ENCODE data around the gene LAD1. TPM values are rescaled to one million over a fixed set of nuclear protein-coding genes. Genes with fewer than 3 reads are reported as not detected.

LAD1 gene
- total RNA-seq, 4 donors from 2014 or later = 0.26 to 4.8 (median 0.29) TPM; not detected in 1

- DNase-seq = no peak
- no peak overlapping the region for H3K27ac ChIP-seq
- no peaks in the 10 kb centered on the region for H3K36me3 ChIP-seq
- H3K9me3 ChIP-seq = no peaks in the 10 kb centered on the region
- no peak overlapping the region for H3K4me3 ChIP-seq
- H3K4me1 ChIP-seq = no peaks in the 10 kb centered on the region
- TF ChIP-seq POLR2A (IDR thresholded peaks at IDR 0.05) = no peak
- TF ChIP-seq, protein P1, sequence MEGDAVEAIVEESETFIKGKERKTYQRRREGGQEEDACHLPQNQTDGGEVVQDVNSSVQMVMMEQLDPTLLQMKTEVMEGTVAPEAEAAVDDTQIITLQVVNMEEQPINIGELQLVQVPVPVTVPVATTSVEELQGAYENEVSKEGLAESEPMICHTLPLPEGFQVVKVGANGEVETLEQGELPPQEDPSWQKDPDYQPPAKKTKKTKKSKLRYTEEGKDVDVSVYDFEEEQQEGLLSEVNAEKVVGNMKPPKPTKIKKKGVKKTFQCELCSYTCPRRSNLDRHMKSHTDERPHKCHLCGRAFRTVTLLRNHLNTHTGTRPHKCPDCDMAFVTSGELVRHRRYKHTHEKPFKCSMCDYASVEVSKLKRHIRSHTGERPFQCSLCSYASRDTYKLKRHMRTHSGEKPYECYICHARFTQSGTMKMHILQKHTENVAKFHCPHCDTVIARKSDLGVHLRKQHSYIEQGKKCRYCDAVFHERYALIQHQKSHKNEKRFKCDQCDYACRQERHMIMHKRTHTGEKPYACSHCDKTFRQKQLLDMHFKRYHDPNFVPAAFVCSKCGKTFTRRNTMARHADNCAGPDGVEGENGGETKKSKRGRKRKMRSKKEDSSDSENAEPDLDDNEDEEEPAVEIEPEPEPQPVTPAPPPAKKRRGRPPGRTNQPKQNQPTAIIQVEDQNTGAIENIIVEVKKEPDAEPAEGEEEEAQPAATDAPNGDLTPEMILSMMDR (IDR thresholded peaks at IDR 0.05) = no peak
- intact Hi-C loops (cut with DNase I; ENCODE audit: low total_unique reads) = no loop called here
- H3K27me3 ChIP-seq = no peaks in the 10 kb centered on the region
These were observed 5.8 kb upstream of the LAD1 start for GRCh38 chr1:201404722-201405483.

DNA sequence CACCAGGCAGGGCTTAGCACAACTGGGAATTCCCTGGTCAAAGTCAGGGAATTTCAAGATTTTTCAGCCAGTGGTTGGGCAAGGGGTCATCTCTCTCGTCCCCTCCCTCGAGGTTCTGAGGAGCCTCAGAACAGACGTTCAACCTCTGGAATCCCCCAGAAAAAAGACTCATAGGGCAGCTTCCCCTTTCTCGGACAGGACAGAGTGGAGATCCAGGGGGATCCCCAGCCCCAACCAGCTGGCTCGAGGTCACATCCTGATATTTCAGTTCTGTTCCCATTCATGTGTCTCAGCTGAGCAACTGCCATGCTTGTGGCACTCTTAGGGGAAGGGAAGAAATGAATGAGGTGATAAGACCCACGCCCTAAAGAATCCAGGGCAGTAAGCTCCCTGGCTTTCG lies 4.9 kb upstream of the LAD1 start:
- Histone ChIP-seq H3K9me3 (no peaks in the 10 kb centered on the region), H3K4me3 (no peak overlapping the region), H3K27ac (no peak overlapping the region), H3K27me3 (peaks cover 0 to under 1% of the 10 kb centered on the region in 2 donors), H3K36me3 (no peaks in the 10 kb centered on the region), H3K4me1 (no peaks in the 10 kb centered on the region)
- intact Hi-C loops (cut with DNase I; ENCODE audit: low total_unique reads) = no loop called here
- TF ChIP-seq, protein P1 (IDR thresholded peaks at IDR 0.05) = no peak
- TF ChIP-seq POLR2A (IDR thresholded peaks at IDR 0.05) = no peak
- no peak for DNase-seq

GRCh38 chr1:201403359-201403758 lies 4.2 kb upstream of the LAD1 start:
- intact Hi-C loops (cut with DNase I; ENCODE audit: low total_unique reads) = no loop called here
- H3K4me1 ChIP-seq = no peaks in the 10 kb centered on the region
- no peaks in the 10 kb centered on the region for H3K36me3 ChIP-seq
- TF ChIP-seq, protein P1 (IDR thresholded peaks at IDR 0.05) = no peak
- TF ChIP-seq POLR2A (IDR thresholded peaks at IDR 0.05) = no peak
- H3K27me3 ChIP-seq = peaks cover 0 to 6% of the 10 kb centered on the region in 2 donors
- DNase-seq = no peak
- H3K27ac ChIP-seq = no peak overlapping the region
- no peaks in the 10 kb centered on the region for H3K9me3 ChIP-seq
- H3K4me3 ChIP-seq = no peak overlapping the region

DNA sequence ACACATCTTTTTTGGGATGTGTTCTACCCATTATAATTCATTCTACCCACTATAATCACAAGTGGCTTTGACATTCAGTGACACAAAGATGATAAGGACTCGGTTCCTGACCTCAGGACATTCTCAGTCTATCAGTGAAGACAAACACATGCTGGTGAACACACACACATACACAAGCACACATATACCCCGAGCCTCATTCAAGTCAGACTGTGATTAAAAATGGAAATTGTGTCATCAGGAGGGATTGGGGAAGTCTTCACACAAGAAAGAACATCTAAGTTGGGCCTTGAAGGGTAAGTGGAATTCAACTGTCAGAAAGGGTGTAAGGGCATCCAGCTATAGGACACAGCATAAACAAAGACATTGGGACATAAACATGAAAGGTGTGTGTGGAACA lies 2.6 kb upstream of the LAD1 start:
- no peaks in the 10 kb centered on the region for H3K36me3 ChIP-seq
- DNase-seq = no peak
- H3K27ac ChIP-seq = no peak overlapping the region
- no peaks in the 10 kb centered on the region for H3K9me3 ChIP-seq
- H3K27me3 ChIP-seq = peaks cover 0 to 6% of the 10 kb centered on the region in 2 donors
- TF ChIP-seq POLR2A (IDR thresholded peaks at IDR 0.05) = no peak
- TF ChIP-seq, protein P1 (IDR thresholded peaks at IDR 0.05) = no peak
- intact Hi-C loops (cut with DNase I; ENCODE audit: low total_unique reads) = no loop called here
- no peaks in the 10 kb centered on the region for H3K4me1 ChIP-seq
- H3K4me3 ChIP-seq = no peak overlapping the region

GRCh38 chr1:201400852-201401230 lies 1.7 kb upstream of the LAD1 start:
- H3K27ac ChIP-seq = no peak overlapping the region
- no peaks in the 10 kb centered on the region for H3K36me3 ChIP-seq
- intact Hi-C loops (cut with DNase I; ENCODE audit: low total_unique reads) = no loop called here
- no peak for DNase-seq
- no peaks in the 10 kb centered on the region for H3K4me1 ChIP-seq
- no peaks in the 10 kb centered on the region for H3K9me3 ChIP-seq
- TF ChIP-seq, protein P1 (IDR thresholded peaks at IDR 0.05) = no peak
- TF ChIP-seq POLR2A (IDR thresholded peaks at IDR 0.05) = no peak
- H3K4me3 ChIP-seq = no peak overlapping the region
- H3K27me3 ChIP-seq = peaks cover 0 to 6% of the 10 kb centered on the region in 2 donors
